K562 treated with DMSO at 1 percent for 24 hours (cell line): ENCODE measurements around the gene SPIN2A. TPM values are rescaled to one million over a fixed set of nuclear protein-coding genes. Genes with fewer than 3 reads are reported as not detected.

ENCODE experiments used
- total RNA-seq: library from RNA; unstranded; fragments of 300-600 nt; gene quantifications from 2 replicates; pipeline ENCODE4 v1.2.3, GENCODE V29; 2022; ENCODE audit warnings: low read depth; ENCODE audit not compliant: insufficient read depth

SPIN2A gene
- total RNA-seq, result 0.16 TPM in 1 of 2 replicates, not detected in the other

GRCh38 chrX:57137073-57137472 is at the start of gene SPIN2A:
TSS of gene SPIN2A (minus strand) at chrX:57137397. CDS start at chrX:57136597, 800 bp downstream.

GRCh38 chrX:57121162-57121755 is 15.9 kb downstream of the SPIN2A start, which contains the start of gene SPIN2B:
TSS of gene SPIN2B (minus strand) at chrX:57121548.

Other genes with a start within 250 kb of the SPIN2A start
- 3.2 and 5.4 TPM in 2 replicates for gene SPIN3, start 141.9 kb downstream of the SPIN2A start, total RNA-seq
- 12.3 and 12.9 TPM in 2 replicates for gene SPIN2B, start 15.8 kb downstream of the SPIN2A start, total RNA-seq
- 4.4 and 6.3 TPM in 2 replicates for gene FAAH2, start 149.3 kb upstream of the SPIN2A start, total RNA-seq